Stimulated activated CD4-positive, alpha-beta T cell treated with anti-CD3 and anti-CD28 coated beads, TNF-alpha, amount 100 ng/mL, for 24 hours (primary cell): Measurements from ENCODE around the gene TM4SF4.

Experiments used
- DNase-seq, 3 experiments: peaks; one replicate each; pipeline ENCODE4 v3.0.0-alpha.2; 2020; ENCODE audit warnings: low read depth in 3 of 3

The TM4SF4 gene

DNA sequence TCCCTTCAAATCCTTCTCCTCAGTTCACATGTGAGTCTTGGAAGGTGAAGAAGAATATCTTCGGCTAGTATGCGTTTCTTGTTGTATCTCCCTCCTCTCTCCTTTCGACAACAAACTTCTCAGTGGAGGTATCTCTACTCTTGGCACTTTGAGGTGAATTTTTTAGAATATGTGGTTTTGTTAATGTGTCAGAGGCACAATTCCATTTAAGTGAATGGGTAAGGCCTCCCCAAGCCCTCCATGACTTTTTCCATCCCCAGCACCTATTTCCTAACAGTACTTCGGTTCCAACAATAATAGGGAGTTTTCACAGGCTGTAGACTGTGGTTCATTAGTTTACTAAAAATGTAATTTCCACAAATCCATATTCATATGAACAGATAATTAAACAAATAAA, 74.2 kb downstream of the TM4SF4 start:
- no peak for DNase-seq

DNA sequence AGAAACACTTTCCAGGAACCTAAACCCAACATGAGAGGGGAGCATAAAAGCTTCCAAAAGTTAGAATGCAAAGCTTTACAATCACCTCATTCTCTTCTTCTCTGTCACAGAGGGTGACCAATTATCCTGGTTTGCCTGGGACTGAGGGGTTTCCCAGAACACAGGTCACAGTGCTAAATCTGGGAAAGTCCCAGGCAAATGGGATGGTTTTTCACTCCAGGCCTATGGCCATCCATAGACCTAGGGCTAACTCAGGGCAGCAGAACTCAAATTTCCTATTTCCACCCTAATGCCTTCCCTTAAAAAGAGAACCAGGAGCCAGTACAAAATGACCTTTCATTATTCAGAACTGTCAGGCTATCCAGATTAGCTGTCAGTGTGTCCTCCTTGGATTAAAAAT, 77.0 kb downstream of the TM4SF4 start:
- DNase-seq = no peak

DNA sequence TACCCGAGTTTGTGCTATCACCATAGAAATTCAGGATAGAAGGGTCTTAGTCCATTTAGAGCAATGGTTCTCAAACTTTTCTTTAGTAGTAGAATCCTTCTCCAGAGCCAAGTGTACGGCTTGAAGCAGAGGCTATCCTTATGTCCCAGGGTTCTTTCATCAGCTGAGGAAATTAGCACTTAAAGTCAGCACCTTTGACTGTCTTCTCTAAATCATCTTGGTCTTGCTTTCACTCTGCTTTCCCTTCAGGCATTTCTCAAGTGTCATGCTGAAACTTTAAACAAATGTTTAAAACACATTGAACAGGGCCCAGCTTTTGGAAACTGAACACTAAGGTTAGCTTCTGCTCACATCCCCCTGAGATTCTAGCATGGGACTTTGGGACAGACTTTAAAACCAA, 78.2 kb downstream of the TM4SF4 start:
- no peak for DNase-seq
